ENCODE results near the gene IARS1.

The IARS1 gene

GRCh38 chr9:92245005-92245797 lies 48.3 kb downstream of the IARS1 start:
- peak; percentile 34 to 38 for DNase-seq (ENCODE audit: low read depth in 2 of 2)
